ENCODE results near the gene PRKN.

DNA sequence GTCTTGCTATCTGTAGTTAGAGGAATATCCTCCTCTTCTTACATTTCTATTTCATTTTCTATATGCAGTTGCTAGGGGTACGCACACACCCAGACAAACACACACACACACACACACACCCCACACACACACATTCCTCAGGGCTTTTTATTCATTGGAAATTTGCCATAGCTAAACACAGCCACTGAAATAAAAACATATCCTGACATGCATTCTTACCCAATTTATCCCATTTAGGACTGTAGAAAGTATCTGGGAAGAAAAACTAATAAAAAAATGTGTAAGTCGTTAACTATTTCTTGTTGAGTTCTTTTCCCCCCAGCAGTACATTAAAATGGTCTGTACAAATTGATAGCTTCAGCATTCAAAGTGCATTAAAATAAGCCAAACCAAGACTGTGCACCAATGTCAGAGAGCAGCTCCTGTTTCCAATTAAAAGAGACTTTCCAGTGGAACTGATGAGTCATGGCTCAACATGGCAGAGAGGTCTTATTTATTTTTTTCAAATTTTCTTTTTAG, 1095.8 kb downstream of the PRKN start:
- TF ChIP-seq, protein P1, sequence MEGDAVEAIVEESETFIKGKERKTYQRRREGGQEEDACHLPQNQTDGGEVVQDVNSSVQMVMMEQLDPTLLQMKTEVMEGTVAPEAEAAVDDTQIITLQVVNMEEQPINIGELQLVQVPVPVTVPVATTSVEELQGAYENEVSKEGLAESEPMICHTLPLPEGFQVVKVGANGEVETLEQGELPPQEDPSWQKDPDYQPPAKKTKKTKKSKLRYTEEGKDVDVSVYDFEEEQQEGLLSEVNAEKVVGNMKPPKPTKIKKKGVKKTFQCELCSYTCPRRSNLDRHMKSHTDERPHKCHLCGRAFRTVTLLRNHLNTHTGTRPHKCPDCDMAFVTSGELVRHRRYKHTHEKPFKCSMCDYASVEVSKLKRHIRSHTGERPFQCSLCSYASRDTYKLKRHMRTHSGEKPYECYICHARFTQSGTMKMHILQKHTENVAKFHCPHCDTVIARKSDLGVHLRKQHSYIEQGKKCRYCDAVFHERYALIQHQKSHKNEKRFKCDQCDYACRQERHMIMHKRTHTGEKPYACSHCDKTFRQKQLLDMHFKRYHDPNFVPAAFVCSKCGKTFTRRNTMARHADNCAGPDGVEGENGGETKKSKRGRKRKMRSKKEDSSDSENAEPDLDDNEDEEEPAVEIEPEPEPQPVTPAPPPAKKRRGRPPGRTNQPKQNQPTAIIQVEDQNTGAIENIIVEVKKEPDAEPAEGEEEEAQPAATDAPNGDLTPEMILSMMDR (IDR thresholded peaks at IDR 0.05), result no peak
- TF ChIP-seq POLR2A (IDR thresholded peaks at IDR 0.05), result no peak
- TF ChIP-seq POLR2AphosphoS5 (IDR thresholded peaks at IDR 0.05; ENCODE audit: insufficient read depth in 1 of 2, low read depth in 1 of 2), result no peak
